GM10266 (cell line): ENCODE data around the gene P2RY11.

Experiments
- DNase-seq: peaks from one replicate; pipeline ENCODE4 v3.0.0; 2012; ENCODE audit errors: extremely low spot score
- CTCF ChIP-seq: IDR thresholded peaks from 2 replicates; pipeline ENCODE4 v1.5.1; 2012; ENCODE audit warnings: mild to moderate bottlenecking, low read depth; ENCODE audit not compliant: control insufficient read depth, insufficient read depth; ENCODE audit errors: missing control alignments

P2RY11 gene

GRCh38 chr19:10093295-10094186, 18.0 kb upstream of the P2RY11 start:
- DNase-seq: no peak
- TF ChIP-seq CTCF: no peak

- DNase-seq: no peak
Observed at GRCh38 chr19:10095622-10095947, 15.9 kb upstream of the P2RY11 start.

GRCh38 chr19:10095948-10096614, 15.4 kb upstream of the P2RY11 start:
- DNase-seq: peak; percentile 99
- TF ChIP-seq CTCF: no peak

More at GRCh38 chr19:10095622-10095947, 15.9 kb upstream of the P2RY11 start:
- no peak for TF ChIP-seq CTCF

- no peak for DNase-seq
Observed at GRCh38 chr19:10096615-10096963, 14.9 kb upstream of the P2RY11 start.

GRCh38 chr19:10100163-10100785, 11.2 kb upstream of the P2RY11 start:
- no peak for TF ChIP-seq CTCF
- no peak for DNase-seq

More at GRCh38 chr19:10096615-10096963, 14.9 kb upstream of the P2RY11 start:
- TF ChIP-seq CTCF: no peak

GRCh38 chr19:10102787-10103236, 8.7 kb upstream of the P2RY11 start:
- no peak for TF ChIP-seq CTCF
- DNase-seq: peak; percentile 76

- no peak for DNase-seq
- no peak for TF ChIP-seq CTCF
Observed at GRCh38 chr19:10104130-10104513, 7.4 kb upstream of the P2RY11 start.
